Retina (tissue), 1 donor: ENCODE data around the gene CAMTA1.

ENCODE experiments used
- DNase-seq: peaks from one replicate; pipeline ENCODE4 v3.0.0-alpha.2; 2016

CAMTA1 gene

GRCh38 chr1:6939363-6939762 lies 154.1 kb downstream of the CAMTA1 start:
- no peak for DNase-seq

- DNase-seq: no peak
These were observed 156.5 kb downstream of the CAMTA1 start for GRCh38 chr1:6941786-6942185.

- no peak for DNase-seq
These were observed 157.7 kb downstream of the CAMTA1 start for GRCh38 chr1:6942990-6943389.

- DNase-seq: no peak
These were observed 159.2 kb downstream of the CAMTA1 start for GRCh38 chr1:6944434-6944833.

GRCh38 chr1:6947952-6948351 lies 162.7 kb downstream of the CAMTA1 start:
- DNase-seq: no peak

GRCh38 chr1:6948416-6948815 lies 163.2 kb downstream of the CAMTA1 start:
- DNase-seq: peak; percentile 44

GRCh38 chr1:6948861-6949260 lies 163.6 kb downstream of the CAMTA1 start:
- peak; percentile 39 for DNase-seq

- DNase-seq: peak; percentile 53
These were observed 164.9 kb downstream of the CAMTA1 start for GRCh38 chr1:6950001-6950765.

GRCh38 chr1:6951536-6951935 lies 166.3 kb downstream of the CAMTA1 start:
- no peak for DNase-seq

GRCh38 chr1:6953216-6953615 lies 168.0 kb downstream of the CAMTA1 start:
- peak; percentile 33 for DNase-seq

- DNase-seq: peak; percentile 55
These were observed 168.7 kb downstream of the CAMTA1 start for GRCh38 chr1:6953907-6954364.

GRCh38 chr1:6954591-6954990 lies 169.3 kb downstream of the CAMTA1 start:
- peak; percentile 80 for DNase-seq

GRCh38 chr1:6955357-6956094 lies 170.3 kb downstream of the CAMTA1 start:
- peak; percentile 66 for DNase-seq

- peak; percentile 38 for DNase-seq
These were observed 171.4 kb downstream of the CAMTA1 start for GRCh38 chr1:6956488-6957159.

GRCh38 chr1:6957341-6957740 lies 172.1 kb downstream of the CAMTA1 start:
- no peak for DNase-seq

GRCh38 chr1:6958407-6959030 lies 173.3 kb downstream of the CAMTA1 start:
- no peak for DNase-seq

- no peak for DNase-seq
These were observed 174.2 kb downstream of the CAMTA1 start for GRCh38 chr1:6959491-6959890.

- peak; percentile 35 for DNase-seq
These were observed 175.1 kb downstream of the CAMTA1 start for GRCh38 chr1:6960291-6960811.

GRCh38 chr1:6960860-6961259 lies 175.6 kb downstream of the CAMTA1 start:
- DNase-seq: no peak

GRCh38 chr1:6961289-6961688 lies 176.0 kb downstream of the CAMTA1 start:
- peak; percentile 24 for DNase-seq

GRCh38 chr1:6961905-6962477 lies 176.7 kb downstream of the CAMTA1 start:
- peak; percentile 41 for DNase-seq

GRCh38 chr1:6962478-6962995 lies 177.3 kb downstream of the CAMTA1 start:
- no peak for DNase-seq
